ENCODE results near the gene IFIT3.

The IFIT3 gene

GRCh38 chr10:89363729-89364442, 36.1 kb downstream of the IFIT3 start:
- H3K4me3 ChIP-seq (ENCODE audit: low read depth, low read length), result no peak overlapping the region
- DNase-seq (ENCODE audit: low read depth), result no peak
- TF ChIP-seq MAX (IDR thresholded peaks at IDR 0.05; ENCODE audit: low read depth, low read length), result no peak
- TF ChIP-seq POLR2A (IDR thresholded peaks at IDR 0.05; ENCODE audit: extremely low read depth, insufficient read length), result no peak
- TF ChIP-seq MYC (IDR thresholded peaks at IDR 0.05; ENCODE audit: low read depth, low read length), result no peak
- no peak for TF ChIP-seq CTCF (IDR thresholded peaks at IDR 0.05; ENCODE audit: low read depth, low read length)

- DNase-seq (ENCODE audit: low read depth), result no peak
- no peak overlapping the region for H3K4me3 ChIP-seq (ENCODE audit: low read depth, low read length)
Measured at GRCh38 chr10:89364531-89364930, 36.7 kb downstream of the IFIT3 start.

GRCh38 chr10:89367529-89367928, 39.7 kb downstream of the IFIT3 start:
- no peak overlapping the region for H3K4me3 ChIP-seq (ENCODE audit: low read depth, low read length)
- TF ChIP-seq MAX (IDR thresholded peaks at IDR 0.05; ENCODE audit: low read depth, low read length), result no peak
- no peak for TF ChIP-seq CTCF (IDR thresholded peaks at IDR 0.05; ENCODE audit: low read depth, low read length)
- no peak for TF ChIP-seq POLR2A (IDR thresholded peaks at IDR 0.05; ENCODE audit: extremely low read depth, insufficient read length)
- TF ChIP-seq MYC (IDR thresholded peaks at IDR 0.05; ENCODE audit: low read depth, low read length), result no peak

More at GRCh38 chr10:89364531-89364930, 36.7 kb downstream of the IFIT3 start:
- no peak for TF ChIP-seq MAX (IDR thresholded peaks at IDR 0.05; ENCODE audit: low read depth, low read length)
- TF ChIP-seq MYC (IDR thresholded peaks at IDR 0.05; ENCODE audit: low read depth, low read length), result no peak
- TF ChIP-seq CTCF (IDR thresholded peaks at IDR 0.05; ENCODE audit: low read depth, low read length), result no peak

GRCh38 chr10:89368129-89368528, 40.3 kb downstream of the IFIT3 start:
- DNase-seq (ENCODE audit: low read depth), result no peak
- TF ChIP-seq MAX (IDR thresholded peaks at IDR 0.05; ENCODE audit: low read depth, low read length) (no peak), POLR2A (IDR thresholded peaks at IDR 0.05; ENCODE audit: extremely low read depth, insufficient read length) (no peak), CTCF (IDR thresholded peaks at IDR 0.05; ENCODE audit: low read depth, low read length) (no peak), MYC (IDR thresholded peaks at IDR 0.05; ENCODE audit: low read depth, low read length) (no peak)
- H3K4me3 ChIP-seq (ENCODE audit: low read depth, low read length), result no peak overlapping the region

More at GRCh38 chr10:89367529-89367928, 39.7 kb downstream of the IFIT3 start:
- DNase-seq (ENCODE audit: low read depth), result no peak

- DNase-seq (ENCODE audit: low read depth), result peak; percentile 51
- H3K4me3 ChIP-seq (ENCODE audit: low read depth, low read length), result no peak overlapping the region
- TF ChIP-seq POLR2A (IDR thresholded peaks at IDR 0.05; ENCODE audit: extremely low read depth, insufficient read length) (no peak), MYC (IDR thresholded peaks at IDR 0.05; ENCODE audit: low read depth, low read length) (no peak), MAX (IDR thresholded peaks at IDR 0.05; ENCODE audit: low read depth, low read length) (no peak), CTCF (IDR thresholded peaks at IDR 0.05; ENCODE audit: low read depth, low read length) (peak; percentile 44)
Measured at GRCh38 chr10:89369156-89370105, 41.6 kb downstream of the IFIT3 start.
